Measurements from ENCODE around the gene SYT17.

DNA sequence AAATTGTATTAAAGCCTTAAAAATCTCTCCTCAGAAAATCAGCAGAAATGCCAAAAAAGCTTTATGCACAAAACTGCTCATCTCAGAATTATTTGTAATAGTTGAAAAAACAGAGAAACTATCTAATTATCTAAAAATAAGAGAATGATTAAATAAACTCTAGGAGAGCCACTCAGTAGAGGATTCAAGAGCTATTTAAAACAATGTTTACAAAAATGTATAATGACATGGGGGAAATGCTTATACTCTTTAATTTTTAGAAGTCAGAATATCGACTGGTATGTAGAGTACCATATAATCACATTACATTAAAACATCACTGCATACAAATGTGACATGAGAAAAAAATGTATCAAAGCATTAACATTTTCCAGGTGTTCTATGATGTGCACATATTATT lies 129.4 kb downstream of the SYT17 start:
- TF ChIP-seq POLR2A (IDR thresholded peaks at IDR 0.05) (no peak), CTCF (IDR thresholded peaks at IDR 0.05) (no peak)

Measured in adrenal gland (tissue), 5 donors.